GM15510 (cell line): ENCODE data around the gene DYNC1I1.

ENCODE experiments used
- POLR2A ChIP-seq: IDR thresholded peaks from 3 replicates; pipeline ENCODE4 v1.6.1; 2011; ENCODE audit warnings: borderline replicate concordance; ENCODE audit not compliant: insufficient read length; ENCODE audit errors: extremely low read depth

Gene DYNC1I1

GRCh38 chr7:95811846-95812445, 39.6 kb downstream of the DYNC1I1 start:
- no peak for TF ChIP-seq POLR2A

GRCh38 chr7:95814721-95815120, 42.4 kb downstream of the DYNC1I1 start:
- TF ChIP-seq POLR2A, result no peak

DNA sequence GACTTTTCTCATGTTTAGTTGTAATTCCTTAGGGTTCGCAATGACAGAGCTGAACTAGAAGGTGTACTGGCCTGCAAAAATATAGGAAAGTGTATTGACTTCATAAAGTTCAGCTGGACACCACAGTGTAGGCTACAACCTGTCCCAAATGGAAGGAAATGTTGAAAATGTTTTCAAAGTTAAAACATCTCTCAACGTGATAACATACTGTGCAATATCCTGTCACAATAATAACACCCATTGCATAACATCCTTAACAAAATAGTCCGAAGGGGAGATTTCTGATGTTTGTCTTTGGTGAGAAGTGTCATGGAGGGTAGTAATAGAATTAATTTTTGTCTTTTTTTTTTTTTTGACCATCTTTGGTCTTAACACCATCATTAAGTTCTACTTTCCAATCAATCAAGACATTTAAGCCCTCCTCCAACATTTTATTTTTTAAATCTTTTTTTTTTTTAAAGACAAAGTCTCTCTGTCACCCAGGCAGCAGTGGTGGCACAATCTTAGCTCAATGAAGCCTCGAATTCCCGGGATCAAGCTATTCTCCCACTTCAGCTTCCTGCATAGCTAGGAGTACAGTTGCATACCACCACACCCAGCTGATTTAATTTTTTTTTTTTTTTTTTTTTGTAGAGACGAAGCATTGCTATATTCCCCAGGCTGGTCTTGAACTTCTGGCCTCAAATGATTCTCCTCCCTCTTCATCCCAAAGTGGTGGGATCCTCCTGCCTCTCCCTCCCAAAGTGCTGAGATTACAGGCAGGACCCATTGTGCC, 45.7 kb downstream of the DYNC1I1 start:
- TF ChIP-seq POLR2A, result no peak

DNA sequence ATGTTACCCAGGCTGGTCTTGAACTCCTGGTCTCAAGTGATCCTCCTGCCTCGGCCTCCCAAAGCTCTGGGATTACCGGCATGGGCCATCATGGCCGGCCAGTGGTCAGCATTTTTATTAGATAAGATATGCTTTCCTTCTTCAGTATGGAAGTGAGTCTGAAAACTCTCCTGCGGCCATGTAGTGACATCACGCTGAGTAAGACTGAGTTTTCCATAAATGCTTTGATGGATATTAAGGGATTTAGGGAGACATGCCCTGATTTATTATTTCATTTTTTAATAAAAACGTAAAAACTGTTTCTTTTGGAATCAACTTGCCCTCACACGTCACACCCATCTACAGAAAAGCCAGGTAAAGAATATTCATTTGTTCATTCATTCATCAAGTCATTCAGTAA, 48.4 kb downstream of the DYNC1I1 start:
- TF ChIP-seq POLR2A, result no peak

DNA sequence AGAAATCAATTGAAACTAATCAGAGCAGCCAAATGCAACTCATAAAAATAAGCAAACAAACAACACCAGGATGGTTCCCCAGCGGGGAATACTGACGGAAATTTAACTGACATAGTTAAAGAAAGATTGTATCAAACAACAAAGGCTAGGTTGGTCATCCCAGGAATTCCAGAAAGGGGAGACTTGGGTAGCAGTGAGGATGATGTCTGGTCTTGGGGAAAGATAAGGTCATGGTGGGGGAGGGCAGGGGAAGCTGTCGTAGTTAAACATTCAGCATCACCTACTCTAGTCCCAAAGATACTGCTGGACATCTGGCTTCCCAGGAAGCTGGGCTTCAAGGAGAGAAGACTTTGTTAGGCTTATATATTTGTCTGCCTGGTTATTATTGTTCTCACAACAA, 50.4 kb downstream of the DYNC1I1 start:
- TF ChIP-seq POLR2A, result no peak

GRCh38 chr7:95824616-95825015, 52.3 kb downstream of the DYNC1I1 start:
- TF ChIP-seq POLR2A, result no peak

DNA sequence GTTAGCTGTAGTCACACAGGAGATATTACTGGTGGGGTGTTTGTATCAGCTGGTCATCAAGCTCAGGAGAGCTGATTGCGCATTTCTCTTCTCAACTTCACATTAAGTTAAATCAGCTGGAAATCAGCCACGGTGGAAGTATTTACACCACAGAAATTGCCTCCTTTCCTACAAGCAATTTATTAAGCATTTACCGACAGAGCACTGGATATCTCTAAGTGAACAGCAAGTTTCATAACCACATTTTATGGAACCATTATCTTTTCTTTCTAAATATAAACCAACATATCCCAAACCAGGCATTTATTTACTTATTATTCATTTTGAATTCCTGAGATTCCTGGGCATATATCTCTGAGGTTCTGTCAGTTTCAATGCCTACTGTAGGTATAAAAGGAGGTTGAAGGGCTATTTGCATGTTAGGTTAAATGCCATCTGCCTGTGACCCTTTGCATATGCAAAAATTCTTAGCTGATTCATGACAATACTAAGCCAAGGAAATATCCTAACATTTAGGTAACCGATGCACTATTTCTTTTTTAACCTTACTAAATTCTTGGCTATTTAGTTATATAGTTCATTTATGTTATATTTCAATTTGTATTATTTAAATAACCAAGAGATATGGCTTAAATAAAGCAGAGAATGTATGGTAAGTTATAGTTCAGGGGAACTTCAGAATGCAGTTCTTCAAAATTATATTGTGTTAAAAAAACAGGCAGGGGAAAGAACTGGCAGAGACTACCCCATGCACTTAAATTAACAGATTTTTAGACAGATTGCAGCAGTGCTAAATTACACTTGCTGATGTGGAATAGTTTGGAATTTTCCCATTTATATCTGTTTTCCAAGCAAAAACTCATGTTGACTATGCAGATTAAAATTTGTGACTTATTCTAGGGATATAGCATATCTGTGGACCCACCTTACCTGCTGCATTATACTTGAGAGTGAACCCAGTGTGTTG, 56.8 kb downstream of the DYNC1I1 start:
- TF ChIP-seq POLR2A, result no peak

GRCh38 chr7:95840953-95841950, 68.9 kb downstream of the DYNC1I1 start:
- TF ChIP-seq POLR2A, result no peak

GRCh38 chr7:95843286-95843685, 70.9 kb downstream of the DYNC1I1 start:
- TF ChIP-seq POLR2A, result no peak

GRCh38 chr7:95845007-95845406, 72.7 kb downstream of the DYNC1I1 start:
- TF ChIP-seq POLR2A, result no peak

- TF ChIP-seq POLR2A, result no peak
Observed at GRCh38 chr7:95847061-95847460, 74.7 kb downstream of the DYNC1I1 start.

- TF ChIP-seq POLR2A, result no peak
Observed at GRCh38 chr7:95859429-95859828, 87.1 kb downstream of the DYNC1I1 start.

DNA sequence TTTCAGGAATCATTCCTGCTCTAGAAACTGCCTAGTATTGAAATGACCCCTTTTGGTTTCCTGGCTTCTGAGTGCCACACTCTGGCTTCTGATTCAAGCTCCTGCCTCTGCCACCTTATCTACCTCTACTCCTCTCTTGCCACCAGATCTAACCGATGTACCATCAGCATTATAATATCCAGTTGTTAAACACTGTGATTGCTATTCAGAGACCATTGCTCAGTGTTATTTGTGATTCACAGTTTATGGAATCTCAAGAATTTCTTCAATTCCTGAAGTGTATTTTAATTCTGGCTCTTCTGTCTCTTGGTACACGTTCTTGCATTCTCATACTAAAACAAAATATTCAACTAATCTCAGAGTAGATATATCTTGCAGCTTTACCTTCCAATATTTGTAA, 88.7 kb downstream of the DYNC1I1 start:
- no peak for TF ChIP-seq POLR2A

DNA sequence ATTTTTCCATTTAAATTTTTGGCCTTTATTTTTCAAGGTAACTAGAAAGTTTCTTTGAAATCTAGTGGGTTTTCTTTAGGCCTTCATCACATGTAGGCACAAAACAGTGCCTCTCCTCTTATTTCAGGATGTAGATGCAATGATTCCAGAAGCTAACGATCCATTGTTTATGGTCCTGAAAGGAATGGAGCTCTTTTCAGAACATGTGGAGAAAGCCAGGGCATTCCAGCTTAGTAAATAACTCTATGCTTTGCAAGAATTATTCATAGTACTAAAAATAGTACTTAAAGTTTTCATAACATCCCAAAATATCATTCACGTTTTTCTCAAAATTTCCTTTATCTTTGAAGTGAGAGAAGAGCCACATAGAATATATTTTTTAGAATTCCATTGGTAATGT, 91.3 kb downstream of the DYNC1I1 start:
- no peak for TF ChIP-seq POLR2A
